Trophoblast cell (in vitro differentiated cells and primary cell): ENCODE measurements around the gene PLEKHG3. TPM values are rescaled to one million over a fixed set of nuclear protein-coding genes. Genes with fewer than 3 reads are reported as not detected.

ENCODE experiments used
- DNase-seq, 2 donors: peaks; one replicate each; pipeline ENCODE4 v3.0.0-alpha.2; 2016
- H2AFZ ChIP-seq: 2 replicates; pipeline ENCODE4 v1.6.1; 2013; ENCODE audit warnings: low read length, moderate library complexity, mild to moderate bottlenecking; ENCODE audit not compliant: insufficient read depth, poor library complexity
- H2AK5ac ChIP-seq: 2 replicates; pipeline ENCODE4 v1.6.1; 2013; ENCODE audit warnings: mild to moderate bottlenecking, low read length
- H2BK120ac ChIP-seq: 2 replicates; pipeline ENCODE4 v1.6.1; 2013; ENCODE audit warnings: low read length, mild to moderate bottlenecking, moderate library complexity; ENCODE audit not compliant: insufficient read depth, poor library complexity
- H2BK12ac ChIP-seq: 2 replicates; pipeline ENCODE4 v1.6.1; 2013; ENCODE audit warnings: mild to moderate bottlenecking, low read length, moderate library complexity
- H2BK5ac ChIP-seq: 2 replicates; pipeline ENCODE4 v1.6.1; 2013; ENCODE audit warnings: low read length, low read depth, moderate library complexity, mild to moderate bottlenecking; ENCODE audit not compliant: poor library complexity
- H3K14ac ChIP-seq: 2 replicates; pipeline ENCODE4 v1.6.1; 2013; ENCODE audit warnings: mild to moderate bottlenecking, low read length
- H3K18ac ChIP-seq: 2 replicates; pipeline ENCODE4 v1.6.1; 2013; ENCODE audit warnings: mild to moderate bottlenecking, low read length
- H3K23ac ChIP-seq: 2 replicates; pipeline ENCODE4 v1.6.1; 2013; ENCODE audit warnings: low read length
- H3K27ac ChIP-seq: 2 replicates; pipeline ENCODE4 v1.5.1; 2013; ENCODE audit warnings: low read depth, mild to moderate bottlenecking, inconsistent platforms, low read length, moderate library complexity
- H3K27me3 ChIP-seq: 2 replicates; pipeline ENCODE4 v1.6.1; 2013; ENCODE audit warnings: inconsistent platforms, mild to moderate bottlenecking, low read length, moderate library complexity; ENCODE audit not compliant: insufficient read depth
- H3K36me3 ChIP-seq, 2 experiments: 1 replicate in 1 of 2; 2 replicates in 1 of 2; pipeline ENCODE4 v1.6.1; 2013; ENCODE audit warnings: low read length in 2 of 2, mild to moderate bottlenecking in 2 of 2, moderate library complexity in 1 of 2; ENCODE audit not compliant: insufficient read depth in 2 of 2, control insufficient read depth in 1 of 2
- H3K4ac ChIP-seq: 2 replicates; pipeline ENCODE4 v1.6.1; 2013; ENCODE audit warnings: low read depth, mild to moderate bottlenecking, low read length, moderate library complexity
- H3K4me1 ChIP-seq, 2 experiments: 1 replicate in 1 of 2; 2 replicates in 1 of 2; pipeline ENCODE4 v1.6.1; 2013; ENCODE audit warnings: low read length in 2 of 2, mild to moderate bottlenecking in 2 of 2, moderate library complexity in 1 of 2; ENCODE audit not compliant: insufficient read depth in 2 of 2, control insufficient read depth in 1 of 2
- H3K4me2 ChIP-seq: 2 replicates; pipeline ENCODE4 v1.6.1; 2013; ENCODE audit warnings: inconsistent platforms, mild to moderate bottlenecking, low read length, moderate library complexity
- H3K4me3 ChIP-seq: 2 replicates; pipeline ENCODE4 v1.5.1; 2013; ENCODE audit warnings: mild to moderate bottlenecking, low read depth, low read length, inconsistent platforms
- H3K79me1 ChIP-seq: one replicate; pipeline ENCODE4 v1.6.1; 2013; ENCODE audit warnings: low read length
- H3K79me2 ChIP-seq: 2 replicates; pipeline ENCODE4 v1.6.1; 2013; ENCODE audit warnings: low read length, mild to moderate bottlenecking; ENCODE audit not compliant: control insufficient read depth, insufficient read depth, poor library complexity
- H3K9ac ChIP-seq: 2 replicates; pipeline ENCODE4 v1.6.1; 2013; ENCODE audit warnings: mild to moderate bottlenecking, low read length
- H3K9me3 ChIP-seq: 2 replicates; pipeline ENCODE4 v1.6.1; 2013; ENCODE audit warnings: low read depth, mild to moderate bottlenecking, control low read depth, inconsistent platforms, low read length; ENCODE audit not compliant: insufficient read depth
- H4K12ac ChIP-seq: 2 replicates; pipeline ENCODE4 v1.6.1; 2013; ENCODE audit warnings: low read depth, mild to moderate bottlenecking, low read length, moderate library complexity
- H4K8ac ChIP-seq: 2 replicates; pipeline ENCODE4 v1.6.1; 2013; ENCODE audit warnings: low read depth, mild to moderate bottlenecking, low read length, moderate library complexity
- H4K91ac ChIP-seq: one replicate; pipeline ENCODE4 v1.6.1; 2013; ENCODE audit warnings: low read depth, mild to moderate bottlenecking, low read length, moderate library complexity
- WGBS: extraction: QIAGEN DNeasy Blood & Tissue Kit; methylation state at CpG from one replicate; pipeline ENCODE4 v1.1.7; 2013; ENCODE audit warnings: missing lambda C conversion rate; ENCODE audit not compliant: insufficient read length, insufficient coverage; ENCODE audit errors: extremely low coverage; 5-methylcytosine and 5-hydroxymethylcytosine counted together
- polyA plus RNA-seq: library from polyadenylated mRNA; stranded (reverse); fragments of 200-250 nt; gene quantifications from 2 replicates; pipeline ENCODE4 v1.2.3, GENCODE V29; 2013

Gene PLEKHG3
- 54.5 and 57.2 TPM in 2 replicates for polyA plus RNA-seq

GRCh38 chr14:64704143-64704742, at the start of gene PLEKHG3:
TSS of gene PLEKHG3 (plus strand) at chr14:64704424. CDS start at chr14:64727632, 23,208 bp downstream.
- Histone ChIP-seq H3K27ac (peak within 1 kb of the TSS; percentile 93), H3K23ac (peak within 1 kb of the TSS; percentile 99), H2BK120ac (peak within 1 kb of the TSS; percentile 99), H3K79me1 (peaks cover 44% of the 10 kb centered on the region), H3K9me3 (no peaks in the 10 kb centered on the region), H3K18ac (peak within 1 kb of the TSS; percentile 99), H2BK12ac (peak within 1 kb of the TSS; percentile 94), H3K4me3 (peak within 1 kb of the TSS; percentile 98), H3K4me2 (peak within 1 kb of the TSS; percentile 91), H3K9ac (peak within 1 kb of the TSS; percentile 98), H3K27me3 (no peaks in the 10 kb centered on the region), H4K12ac (peak within 1 kb of the TSS; percentile 95), H2AFZ (peak within 1 kb of the TSS; percentile 92), H3K14ac (peak within 1 kb of the TSS; percentile 90), H4K91ac (peak within 1 kb of the TSS; percentile 99), H3K79me2 (peaks cover 38% of the 10 kb centered on the region), H3K4me1 (peaks cover 16 to 37% of the 10 kb centered on the region in 2 experiments), H3K4ac (peak within 1 kb of the TSS; percentile 100), H4K8ac (peak within 1 kb of the TSS; percentile 90), H2BK5ac (peak within 1 kb of the TSS; percentile 99), H3K36me3 (no peaks in the 10 kb centered on the region), H2AK5ac (peak within 1 kb of the TSS; percentile 98)
- DNase-seq, result peak; percentile 64 to 75
- no CpG with 5 or more reads among the region's 69 CpGs for WGBS

DNA sequence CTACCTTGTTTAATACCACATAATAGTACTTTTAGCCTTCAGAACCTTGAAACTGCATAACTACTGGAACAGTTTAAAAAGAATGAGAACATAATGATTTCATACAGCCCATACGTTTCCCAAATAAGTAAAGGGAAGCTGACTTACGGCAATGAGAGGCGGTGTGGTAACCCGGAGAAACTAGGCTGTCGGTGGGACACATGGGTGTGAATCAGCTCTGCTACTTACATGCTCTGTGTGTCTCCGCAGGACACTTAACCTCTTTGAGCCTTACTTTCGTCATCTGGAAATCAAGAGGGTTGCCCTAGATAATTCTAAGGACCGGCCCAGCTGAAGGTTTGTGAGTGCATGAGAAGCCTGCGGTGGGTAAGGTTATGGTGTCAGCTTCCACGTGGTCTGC, 49.3 kb upstream of the PLEKHG3 start:
- no CpG with 5 or more reads among the region's 10 CpGs for WGBS
- H2BK120ac ChIP-seq, result peak overlapping the region; percentile 36

DNA sequence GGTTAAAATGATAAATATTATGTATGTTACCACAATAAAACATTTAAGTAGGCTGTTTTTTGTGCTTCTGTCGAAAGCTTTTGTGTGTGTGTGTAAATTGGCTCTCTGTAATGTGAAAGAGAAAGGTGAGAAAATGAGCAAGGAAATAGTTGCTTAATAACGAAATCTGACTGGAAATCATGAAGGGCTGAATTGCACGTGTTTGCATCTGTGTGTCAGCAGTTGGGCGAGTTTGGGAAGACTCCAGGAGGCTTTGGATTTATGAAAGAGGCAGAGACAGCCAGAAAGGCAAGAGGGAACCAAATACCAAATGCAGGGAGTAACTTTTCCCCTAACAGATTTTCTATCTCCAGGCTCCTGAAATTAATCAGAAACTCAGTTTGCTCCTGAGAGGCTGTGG, 47.2 kb upstream of the PLEKHG3 start:
- peaks cover 2% of the 10 kb centered on the region for H3K79me2 ChIP-seq
- no peaks in the 10 kb centered on the region for H3K36me3 ChIP-seq
- H3K4ac ChIP-seq, result no peak overlapping the region
- peaks cover 10 to 13% of the 10 kb centered on the region in 2 experiments for H3K4me1 ChIP-seq
- peak overlapping the region; percentile 17 for H2AFZ ChIP-seq
- no peak overlapping the region for H2BK5ac ChIP-seq
- peaks cover 3% of the 10 kb centered on the region for H3K9me3 ChIP-seq
- H4K12ac ChIP-seq, result no peak overlapping the region
- no peak overlapping the region for H2BK12ac ChIP-seq
- H3K18ac ChIP-seq, result no peak overlapping the region
- no peak overlapping the region for H4K8ac ChIP-seq
- H2AK5ac ChIP-seq, result no peak overlapping the region
- WGBS, result no CpG with 5 or more reads among the region's 4 CpGs
- H3K9ac ChIP-seq, result no peak overlapping the region
- no peak overlapping the region for H3K27ac ChIP-seq
- H3K4me2 ChIP-seq, result no peak overlapping the region
- H3K23ac ChIP-seq, result no peak overlapping the region
- H2BK120ac ChIP-seq, result peak overlapping the region; percentile 49
- no peak overlapping the region for H3K4me3 ChIP-seq
- DNase-seq, result peak in 1 of 2 donors; percentile 25
- no peak overlapping the region for H4K91ac ChIP-seq
- H3K27me3 ChIP-seq, result no peaks in the 10 kb centered on the region
- H3K14ac ChIP-seq, result no peak overlapping the region
- peaks cover 24% of the 10 kb centered on the region for H3K79me1 ChIP-seq

More for the DNA sequence above, 49.3 kb upstream of the PLEKHG3 start:
- Histone ChIP-seq H3K14ac (peak overlapping the region; percentile 68), H3K4me1 (peaks cover 0 to 4% of the 10 kb centered on the region in 2 experiments), H3K9me3 (peaks cover 3% of the 10 kb centered on the region), H3K9ac (no peak overlapping the region), H3K79me1 (peaks cover 13% of the 10 kb centered on the region), H3K18ac (peak overlapping the region; percentile 8), H3K27me3 (no peaks in the 10 kb centered on the region), H3K79me2 (no peaks in the 10 kb centered on the region), H2AK5ac (peak overlapping the region; percentile 49), H3K4ac (no peak overlapping the region), H4K12ac (no peak overlapping the region), H3K36me3 (no peaks in the 10 kb centered on the region), H3K23ac (no peak overlapping the region), H2BK12ac (peak overlapping the region; percentile 92), H3K27ac (no peak overlapping the region), H2BK5ac (peak overlapping the region; percentile 26), H4K91ac (peak overlapping the region; percentile 66), H2AFZ (no peak overlapping the region), H3K4me3 (no peak overlapping the region), H3K4me2 (no peak overlapping the region), H4K8ac (peak overlapping the region; percentile 26)
- peak; percentile 49 to 57 for DNase-seq

DNA sequence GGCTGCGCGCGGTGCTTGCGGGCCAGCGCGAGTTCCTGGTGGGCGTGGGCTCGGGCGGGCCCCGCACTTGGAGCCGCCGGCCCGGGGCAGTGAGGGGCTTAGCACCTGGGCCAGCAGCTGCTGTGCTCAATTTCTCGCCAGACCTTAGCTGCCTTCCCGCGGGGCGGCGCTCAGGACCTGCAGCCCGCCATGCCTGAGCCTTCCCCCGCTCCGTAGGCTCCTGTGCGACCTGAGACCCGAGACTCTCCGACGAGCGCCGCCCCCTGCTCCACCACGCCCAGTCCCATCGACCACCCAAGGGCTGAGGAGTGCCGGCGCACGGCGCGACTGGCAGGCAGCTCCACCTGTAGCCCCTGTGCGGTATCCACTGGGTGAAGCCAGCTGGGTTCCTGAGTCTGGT, 46.0 kb upstream of the PLEKHG3 start:
- Histone ChIP-seq H4K91ac (peak overlapping the region; percentile 57), H3K4me3 (no peak overlapping the region), H2AK5ac (peak overlapping the region; percentile 94), H4K8ac (peak overlapping the region; percentile 19), H2BK12ac (peak overlapping the region; percentile 88), H3K36me3 (no peaks in the 10 kb centered on the region), H3K79me2 (peaks cover 2% of the 10 kb centered on the region), H3K27me3 (no peaks in the 10 kb centered on the region), H3K4me2 (no peak overlapping the region), H3K4me1 (peaks cover 10 to 13% of the 10 kb centered on the region in 2 experiments), H2AFZ (no peak overlapping the region), H2BK120ac (peak overlapping the region; percentile 79), H3K14ac (peak overlapping the region; percentile 80), H3K23ac (no peak overlapping the region), H3K9ac (no peak overlapping the region), H3K79me1 (peaks cover 27% of the 10 kb centered on the region), H3K18ac (peak overlapping the region; percentile 62), H2BK5ac (no peak overlapping the region), H4K12ac (no peak overlapping the region), H3K9me3 (peaks cover 3% of the 10 kb centered on the region), H3K4ac (no peak overlapping the region), H3K27ac (no peak overlapping the region)
- no CpG with 5 or more reads among the region's 35 CpGs for WGBS
- DNase-seq, result no peak
